ENCODE results near the gene OR1F1. TPM values are rescaled to one million over a fixed set of nuclear protein-coding genes. Genes with fewer than 3 reads are reported as not detected.

OR1F1 gene
- total RNA-seq, 1 experiment from 2014 or later = 0.26 TPM

GRCh38 chr16:3188925-3189825 lies 1.2 kb downstream of the OR1F1 start:
- intact Hi-C loops (cut with micrococcal nuclease; ENCODE audit: unreplicated experiment) = no loop called here
- H3K9me3 ChIP-seq (ENCODE audit: control insufficient read depth, insufficient read depth, low read depth, low read length) = no peaks in the 10 kb centered on the region
- DNase-seq (ENCODE audit: low read depth, low spot score) = peak; percentile 78
- 0 out of 2 replicates have a peak, but pooled peaks have one; percentile 35 for TF ChIP-seq SIN3A (IDR thresholded peaks at IDR 0.05; ENCODE audit: borderline replicate concordance, insufficient read depth, low read depth, low read length)
- no peak for TF ChIP-seq CTCF (IDR thresholded peaks at IDR 0.05)
- 0 out of 2 replicates have a peak, but pooled peaks have one; percentile 15 for TF ChIP-seq TCF7L2 (IDR thresholded peaks at IDR 0.05; ENCODE audit: low read depth, low read length)
- peak; percentile 63; the same call in 1 of the 2 replicates for TF ChIP-seq POLR2AphosphoS5 (IDR thresholded peaks at IDR 0.05; ENCODE audit: low read depth, low read length)
- no peak for TF ChIP-seq REST (IDR thresholded peaks at IDR 0.05; ENCODE audit: insufficient read depth in 1 of 2, low read depth in 2 of 2, low read length in 1 of 2)
- H3K4me3 ChIP-seq (ENCODE audit: low read depth in 2 of 2, low read length in 2 of 2) = peak overlapping the region; percentile 77 to 92
- POLR2A ChIA-PET = interaction anchor here (0.6 kb wide), 1 partner anchor 49 kb away, joined by 4 read pairs; no protein-coding TSS in a partner anchor
- in situ Hi-C loops (cut with HindIII; ENCODE audit: low pct_unique_long_range_greater_than_20kb, low sequenced_read_pairs) = no loop called here
- ATAC-seq = peak; percentile 55
- no peaks in the 10 kb centered on the region for H3K36me3 ChIP-seq (ENCODE audit: control insufficient read depth, insufficient read depth, low read length)
- peaks cover 12% of the 10 kb centered on the region for H3K4me1 ChIP-seq (ENCODE audit: control insufficient read depth, insufficient read depth, low read length)
- CTCF ChIA-PET = no interaction called here
- H3K27ac ChIP-seq (ENCODE audit: low read length) = peak overlapping the region; percentile 80
- BruUV-seq (replicated peaks) = no TSS peak
- no peaks in the 10 kb centered on the region for H3K27me3 ChIP-seq (ENCODE audit: control insufficient read depth, insufficient read depth, low read length)

DNA sequence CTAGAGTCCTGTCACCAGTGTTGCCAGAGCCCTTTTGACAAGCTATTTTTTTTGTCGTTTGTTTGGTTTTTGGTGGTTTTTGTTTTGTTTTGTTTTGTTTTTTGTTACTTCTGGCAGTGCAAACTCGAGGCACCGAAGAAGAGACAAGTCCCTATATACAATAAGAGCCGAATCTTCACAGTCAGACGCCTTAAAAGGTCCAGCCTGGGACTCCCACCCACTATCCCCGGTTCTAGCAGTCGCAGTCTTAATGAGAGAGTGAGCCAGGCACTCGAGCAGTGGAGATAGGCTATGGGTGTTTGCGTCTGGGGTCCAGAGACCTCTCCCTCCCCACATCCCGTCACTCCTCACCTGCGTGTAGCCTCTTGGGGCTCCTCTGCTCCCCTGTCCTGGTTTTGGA lies 1.9 kb downstream of the OR1F1 start:
- intact Hi-C loops (cut with micrococcal nuclease; ENCODE audit: unreplicated experiment) = no loop called here
- CTCF ChIA-PET = no interaction called here

More for the DNA sequence above, 1.9 kb downstream of the OR1F1 start:
- in situ Hi-C loops (cut with HindIII; ENCODE audit: low pct_unique_long_range_greater_than_20kb, low sequenced_read_pairs) = no loop called here
- ATAC-seq (no peak), DNase-seq (ENCODE audit: low read depth, low spot score) (no peak)
- Histone ChIP-seq H3K27ac (ENCODE audit: low read length) (0 out of 2 replicates have a peak overlapping the region, but pooled peaks have one; percentile 18), H3K9me3 (ENCODE audit: control insufficient read depth, insufficient read depth, low read depth, low read length) (no peaks in the 10 kb centered on the region), H3K4me1 (ENCODE audit: control insufficient read depth, insufficient read depth, low read length) (peaks cover 14% of the 10 kb centered on the region), H3K4me3 (ENCODE audit: low read depth in 2 of 2, low read length in 2 of 2) (peak overlapping the region; percentile 77 to 92), H3K36me3 (ENCODE audit: control insufficient read depth, insufficient read depth, low read length) (no peaks in the 10 kb centered on the region), H3K27me3 (ENCODE audit: control insufficient read depth, insufficient read depth, low read length) (no peaks in the 10 kb centered on the region)
- no TSS peak for BruUV-seq (replicated peaks)
- POLR2A ChIA-PET = no interaction called here
- TF ChIP-seq REST (IDR thresholded peaks at IDR 0.05; ENCODE audit: insufficient read depth in 1 of 2, low read depth in 2 of 2, low read length in 1 of 2) = no peak
- TF ChIP-seq POLR2AphosphoS5 (IDR thresholded peaks at IDR 0.05; ENCODE audit: low read depth, low read length) = no peak
- TF ChIP-seq TCF7L2 (IDR thresholded peaks at IDR 0.05; ENCODE audit: low read depth, low read length) = no peak
- TF ChIP-seq SIN3A (IDR thresholded peaks at IDR 0.05; ENCODE audit: borderline replicate concordance, insufficient read depth, low read depth, low read length) = no peak
- TF ChIP-seq CTCF (IDR thresholded peaks at IDR 0.05) = no peak

All from Panc1 (cell line).